Spleen (tissue), 11 donors: Measurements from ENCODE around the gene HEBP1. TPM values are rescaled to one million over a fixed set of nuclear protein-coding genes. Genes with fewer than 3 reads are reported as not detected.

Experiments
- DNase-seq: peaks from one replicate; pipeline ENCODE4 v3.0.0-alpha.2; 2020
- H3K27ac ChIP-seq, 8 donors: fragments of 200-600 bp; sonication (generic) in 7 of 8; 1 replicate in 4 of 8; 2 replicates in 4 of 8; pipeline versions ENCODE4 v1.5.0 to v1.8.0; 2016 to 2021; ENCODE audit warnings: inconsistent platforms in 4 of 8, mild to moderate bottlenecking in 4 of 8, moderate library complexity in 1 of 8
- H3K27me3 ChIP-seq, 7 donors: fragments of 200-600 bp; sonication (generic) in 6 of 7; replicated peaks in 1 of 7; 1 replicate in 4 of 7; 2 replicates in 3 of 7; pipeline versions ENCODE4 v1.5.0 to v1.8.0; 2016 to 2021; ENCODE audit warnings: inconsistent platforms in 3 of 7, mild to moderate bottlenecking in 1 of 7
- H3K36me3 ChIP-seq, 6 donors: fragments of 200-600 bp; sonication (generic) in 5 of 6; 1 replicate in 4 of 6; 2 replicates in 2 of 6; pipeline versions ENCODE4 v1.5.0 to v1.8.0; 2016 to 2021; ENCODE audit warnings: inconsistent platforms in 2 of 6
- H3K4me1 ChIP-seq, 6 donors: fragments of 200-600 bp; sonication (generic) in 5 of 6; 1 replicate in 3 of 6; 2 replicates in 3 of 6; pipeline versions ENCODE4 v1.5.0 to v1.8.0; 2016 to 2021; ENCODE audit warnings: inconsistent platforms in 3 of 6
- H3K4me3 ChIP-seq, 8 donors: fragments of 200-600 bp; sonication (generic) in 7 of 8; 1 replicate in 4 of 8; 2 replicates in 4 of 8; pipeline versions ENCODE4 v1.5.0 to v1.8.0; 2016 to 2021; ENCODE audit warnings: inconsistent platforms in 4 of 8, mild to moderate bottlenecking in 4 of 8, moderate library complexity in 2 of 8
- H3K9me3 ChIP-seq, 8 donors: fragments of 200-600 bp; sonication (generic) in 7 of 8; 1 replicate in 4 of 8; 2 replicates in 4 of 8; pipeline versions ENCODE4 v1.5.0 to v1.8.0; 2016 to 2021; ENCODE audit warnings: inconsistent platforms in 4 of 8
- CTCF ChIP-seq, 11 experiments: fragments of 200-600 bp in 7 of 11; fragments of 450-650 bp in 4 of 11; sonication (generic) in 4 of 11; IDR thresholded peaks in 8 of 11; conservative IDR thresholded peaks in 3 of 11; 1 replicate in 7 of 11; 2 replicates in 4 of 11; pipeline versions ENCODE4 v1.4.0 to v1.8.0; 2016 to 2021; ENCODE audit warnings: antibody characterized with exemption in 11 of 11, inconsistent platforms in 4 of 11, mild to moderate bottlenecking in 1 of 11
- POLR2A ChIP-seq, 3 donors: fragments of 450-650 bp; IDR thresholded peaks; one replicate each; pipeline ENCODE4 v1.5.1; 2017; ENCODE audit warnings: antibody characterized with exemption in 3 of 3, mild to moderate bottlenecking in 1 of 3
- POLR2AphosphoS5 ChIP-seq, 3 donors: sonication (generic); formaldehyde crosslinking; IDR thresholded peaks; one replicate each; pipeline ENCODE4 v1.5.1; 2017; ENCODE audit warnings: antibody characterized with exemption in 3 of 3
- WGBS, 5 donors: extraction: QIAGEN DNeasy Blood & Tissue Kit in 3 of 5; methylation state at CpG; one replicate each; pipeline versions ENCODE4 v1.1.5 to v1.1.7; 2013 to 2018; 5-methylcytosine and 5-hydroxymethylcytosine counted together
- intact Hi-C: fragments of 100-400 bp; cut with DNase I; formaldehyde crosslinking; loops from one replicate; pipeline ENCODE4 v1.15.0; 2023; ENCODE audit warnings: low total_unique reads
- polyA plus RNA-seq, 3 donors: library from polyadenylated mRNA; stranded (reverse); fragments of 200-250 nt; gene quantifications; one replicate each; pipeline ENCODE4 v1.2.1, GENCODE V29; 2013
- total RNA-seq, 7 donors: library from RNA; depleted of rRNA in 3 of 7; stranded (reverse); fragments of >200 nt in 3 of 7; fragmentation: NEBNext Ultra II Directional in 4 of 7; extraction: Animal tissue kit (Norgen Biotek cat#: 25700) in 4 of 7; gene quantifications; one replicate each; pipeline versions ENCODE4 v1.1.0 to v1.2.1, GENCODE V29; 2016 to 2021
- donor health status: healthy with polysubstance abuse.
- donor health status: DM: no; HTN: no; CAD: no; lungs with moderate emphysema.
- donor health status: DM: no; HTN: no; CAD: no.
- donor health status: Bipolar disorder and iron deficiency.
- donor health status: healthy.
- donor health status: DM: no; HTN: no; CAD: no.
- donor health status: DM: yes; HTN: yes; CAD: no.

The HEBP1 gene
- total and polyA plus RNA-seq, 10 donors, result 25.1 to 79.4 (median 60.1) TPM

- Histone ChIP-seq H3K36me3 (no peaks in the 10 kb centered on the region), H3K9me3 (no peaks in the 10 kb centered on the region), H3K4me3 (no peak overlapping the region), H3K27ac (no peak overlapping the region), H3K4me1 (peaks cover 0 to 1% (median 0%) of the 10 kb centered on the region in 6 donors), H3K27me3 (no peaks in the 10 kb centered on the region)
- no peak for DNase-seq
- TF ChIP-seq POLR2A (IDR thresholded peaks at IDR 0.05), result no peak
- TF ChIP-seq CTCF (IDR thresholded peaks at IDR 0.05 in 8 of 11, conservative IDR thresholded peaks at IDR 0.05 in 3 of 11), result no peak
- no peak for TF ChIP-seq POLR2AphosphoS5 (IDR thresholded peaks at IDR 0.05)
- intact Hi-C loops, result no loop called here
- WGBS, 5 donors, result 86 to 98% (median 93%) methylated on average over 7 of the region's 7 CpGs
Observed at GRCh38 chr12:13007496-13008233, 7.6 kb upstream of the HEBP1 start.

GRCh38 chr12:13005649-13006048 is 5.6 kb upstream of the HEBP1 start:
- Histone ChIP-seq H3K4me3 (no peak overlapping the region), H3K27me3 (no peaks in the 10 kb centered on the region), H3K36me3 (no peaks in the 10 kb centered on the region), H3K4me1 (peaks cover 0 to 19% (median 13%) of the 10 kb centered on the region in 6 donors), H3K9me3 (no peaks in the 10 kb centered on the region), H3K27ac (no peak overlapping the region)
- TF ChIP-seq POLR2AphosphoS5 (IDR thresholded peaks at IDR 0.05), result no peak
- TF ChIP-seq CTCF (IDR thresholded peaks at IDR 0.05 in 8 of 11, conservative IDR thresholded peaks at IDR 0.05 in 3 of 11), result no peak
- TF ChIP-seq POLR2A (IDR thresholded peaks at IDR 0.05), result no peak
- intact Hi-C loops, result no loop called here
- DNase-seq, result no peak
- WGBS, 5 donors, result 90 to 97% (median 94%) methylated on average over 2 of the region's 2 CpGs

- H3K4me3 ChIP-seq, result no peak overlapping the region
- 54 to 93% (median 74%) methylated on average over 3 of the region's 3 CpGs for WGBS, 5 donors
- no peaks in the 10 kb centered on the region for H3K27me3 ChIP-seq
- no peaks in the 10 kb centered on the region for H3K9me3 ChIP-seq
- no peak for TF ChIP-seq POLR2AphosphoS5 (IDR thresholded peaks at IDR 0.05)
- TF ChIP-seq POLR2A (IDR thresholded peaks at IDR 0.05), result no peak
- no peak for TF ChIP-seq CTCF (IDR thresholded peaks at IDR 0.05 in 8 of 11, conservative IDR thresholded peaks at IDR 0.05 in 3 of 11)
- DNase-seq, result no peak
- intact Hi-C loops, result no loop called here
- H3K36me3 ChIP-seq, result no peaks in the 10 kb centered on the region
- H3K4me1 ChIP-seq, result peaks cover 0 to 22% (median 13%) of the 10 kb centered on the region in 6 donors
- H3K27ac ChIP-seq, result no peak overlapping the region
Observed at GRCh38 chr12:13004986-13005385, 4.9 kb upstream of the HEBP1 start.

GRCh38 chr12:13004361-13004760 is 4.3 kb upstream of the HEBP1 start:
- no peaks in the 10 kb centered on the region for H3K36me3 ChIP-seq
- DNase-seq, result no peak
- H3K4me3 ChIP-seq, result no peak overlapping the region
- H3K27me3 ChIP-seq, result no peaks in the 10 kb centered on the region
- no peak for TF ChIP-seq POLR2A (IDR thresholded peaks at IDR 0.05)
- intact Hi-C loops, result no loop called here
- H3K27ac ChIP-seq, result no peak overlapping the region
- 74 to 83% (median 76%) methylated on average over 3 of the region's 3 CpGs for WGBS, 5 donors
- H3K4me1 ChIP-seq, result peaks cover 3 to 27% (median 18%) of the 10 kb centered on the region in 6 donors
- H3K9me3 ChIP-seq, result no peaks in the 10 kb centered on the region
